NCI-H524 treated with DMSO at 0.1 percent for 48 hours (cell line): ENCODE data around the gene NLE1.
"Not testable (repeated sequence)": the region's sequence is repeated elsewhere in the genome, so short reads cannot be mapped to it uniquely, and the experiment has no call there.

Source experiments
- DNase-seq: peaks from one replicate; lab custom pipeline; 2025; lab: John Stamatoyannopoulos, UW

The NLE1 gene

DNA sequence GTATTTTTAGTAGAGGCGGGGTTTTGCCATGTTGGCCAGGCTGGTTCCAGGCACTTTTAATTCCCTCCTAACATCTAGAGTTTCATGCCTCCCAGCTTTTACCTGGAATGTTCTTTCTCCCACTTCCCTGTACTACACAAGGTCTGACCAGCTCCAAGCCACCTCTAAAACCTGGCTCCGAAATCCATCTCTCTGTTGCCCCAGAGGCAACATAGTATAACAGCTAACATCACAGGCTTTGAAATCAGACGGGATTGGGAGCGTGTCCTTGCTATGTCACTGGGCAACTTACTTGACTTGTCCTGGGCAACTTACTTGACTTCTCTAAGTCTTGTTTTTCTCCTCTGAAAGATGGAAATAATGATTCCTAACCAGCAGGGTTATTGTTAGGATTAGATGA is 20.7 kb upstream of the NLE1 start:
- no peak for DNase-seq

- no peak for DNase-seq
Observed at GRCh38 chr17:35161281-35161761, 19.2 kb upstream of the NLE1 start.

DNA sequence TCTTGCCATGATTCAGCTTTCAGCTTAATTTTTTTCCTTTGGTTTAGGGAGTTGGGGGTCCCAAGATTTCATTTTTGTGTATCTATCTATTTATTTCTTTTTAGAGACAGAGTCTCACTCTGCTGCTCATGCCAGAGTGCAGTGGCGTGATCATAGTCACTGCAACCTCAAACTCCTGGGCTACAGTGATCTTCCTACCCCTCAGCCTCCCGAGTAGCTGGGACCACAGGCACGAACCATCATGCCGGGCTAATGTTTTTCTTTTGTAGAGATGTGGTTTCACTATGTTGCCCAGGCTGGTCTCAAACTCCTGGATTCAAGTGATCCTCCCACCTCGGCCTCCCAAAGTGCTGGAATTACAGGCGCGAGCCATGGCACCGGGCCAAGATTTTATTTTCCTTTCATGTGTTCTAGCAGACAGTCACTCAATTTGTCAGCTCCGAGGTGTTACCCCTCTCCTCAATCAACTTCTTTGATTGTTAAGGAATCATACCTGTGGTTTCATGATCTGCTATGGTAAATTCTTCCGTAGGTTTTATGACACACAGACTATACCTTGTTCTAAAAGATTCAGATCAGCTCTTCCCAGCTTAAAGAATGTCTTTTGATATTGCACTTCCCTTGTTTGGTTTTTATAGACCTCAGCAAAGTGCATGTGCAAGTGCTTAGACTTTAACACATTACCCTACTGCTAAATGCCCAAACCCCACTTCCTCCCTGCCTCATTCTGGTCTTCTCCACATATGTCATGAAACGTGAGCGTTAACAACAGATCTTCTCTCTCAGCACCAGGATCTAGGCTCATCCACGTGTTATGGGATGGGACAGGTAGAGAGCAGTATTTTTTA is 18.5 kb upstream of the NLE1 start:
- no peak for DNase-seq

- DNase-seq = no peak
Observed at GRCh38 chr17:35159940-35160339, 17.8 kb upstream of the NLE1 start.

DNA sequence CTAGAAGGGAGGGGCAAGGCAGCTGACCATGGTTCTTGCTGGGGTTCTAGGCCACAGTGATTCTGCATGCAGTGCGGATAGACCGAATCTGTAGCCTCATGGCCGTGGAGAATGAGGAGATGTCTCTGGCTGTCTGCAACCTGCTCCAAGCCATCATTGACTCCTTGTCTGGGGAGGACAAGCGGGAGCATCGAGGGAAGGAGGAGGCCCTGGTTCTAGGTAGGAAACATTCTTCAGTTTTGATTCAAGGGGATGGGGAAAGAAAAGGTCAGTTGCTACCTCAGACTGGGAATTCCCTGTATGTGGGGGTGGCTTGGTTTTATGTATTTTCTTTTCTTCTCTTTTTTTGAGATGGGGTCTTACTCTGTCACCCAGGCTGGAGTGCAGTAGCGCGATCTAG is 13.1 kb upstream of the NLE1 start:
- no peak for DNase-seq

GRCh38 chr17:35154196-35155165 is 12.4 kb upstream of the NLE1 start:
- DNase-seq = no peak

- no peak for DNase-seq
Observed at GRCh38 chr17:35152421-35153140, 10.5 kb upstream of the NLE1 start.

- not testable (repeated sequence) for DNase-seq
Observed at GRCh38 chr17:35151080-35151479, 9.0 kb upstream of the NLE1 start.

DNA sequence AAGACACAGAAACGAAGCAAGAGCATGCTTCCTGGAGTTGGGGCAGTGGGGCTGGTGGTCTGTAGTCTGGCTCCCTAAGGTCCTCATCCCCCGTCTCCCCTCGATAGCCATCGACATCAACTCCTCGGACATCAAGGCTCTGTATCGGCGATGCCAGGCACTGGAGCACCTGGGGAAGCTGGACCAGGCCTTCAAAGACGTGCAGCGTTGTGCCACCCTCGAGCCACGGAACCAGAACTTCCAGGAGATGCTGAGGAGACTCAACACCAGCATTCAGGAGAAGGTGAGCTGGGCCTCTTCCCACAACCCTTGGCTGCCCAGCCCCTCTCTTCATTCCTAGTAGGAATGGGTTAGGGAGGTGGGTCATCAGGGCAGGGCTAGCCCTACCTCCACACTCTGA is 7.8 kb upstream of the NLE1 start:
- no peak for DNase-seq

DNA sequence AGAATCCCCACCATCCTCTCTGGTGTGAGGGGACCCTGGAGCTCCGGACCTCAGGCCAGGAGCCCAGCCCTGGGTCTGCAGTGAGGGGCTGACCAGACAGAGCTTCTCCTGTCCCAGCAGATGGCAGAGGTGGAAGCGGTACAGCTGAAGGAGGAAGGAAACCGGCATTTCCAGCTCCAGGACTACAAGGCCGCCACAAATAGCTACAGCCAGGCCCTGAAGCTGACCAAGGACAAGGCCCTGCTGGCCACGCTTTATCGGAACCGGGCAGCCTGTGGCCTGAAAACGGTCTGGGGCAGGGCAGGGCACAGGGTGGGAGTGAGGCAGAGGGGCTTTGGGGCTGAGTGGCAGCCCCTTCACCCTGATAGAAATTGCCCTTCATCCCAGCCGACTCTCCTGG is 6.0 kb upstream of the NLE1 start:
- DNase-seq = no peak

GRCh38 chr17:35147375-35147905 is 5.3 kb upstream of the NLE1 start, which contains the start of gene UNC45B:
Gene UNC45B (plus strand): TSS chr17:35147817. CDS start chr17:35148264, 447 bp downstream.
- no peak for DNase-seq

GRCh38 chr17:35146214-35146833 is 4.2 kb upstream of the NLE1 start:
- DNase-seq = no peak

DNA sequence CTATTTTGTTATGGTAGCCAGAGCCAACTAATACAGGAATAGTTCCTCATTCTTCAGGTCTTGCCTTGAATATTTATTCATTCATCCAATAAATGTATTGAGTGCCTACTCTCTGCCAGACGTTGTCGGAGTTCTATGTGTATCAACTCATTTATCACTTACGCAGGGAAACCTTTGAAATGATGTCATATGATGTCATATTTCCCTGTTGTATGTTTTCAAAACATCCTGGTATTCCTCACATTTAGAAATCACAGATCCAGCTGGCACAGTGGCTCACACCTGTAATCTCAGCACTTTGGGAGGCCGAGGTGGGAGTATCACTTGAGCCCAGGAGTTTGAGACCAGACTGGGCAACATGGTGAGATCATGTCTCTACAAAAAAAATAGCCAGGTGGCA is 2.7 kb upstream of the NLE1 start:
- no peak for DNase-seq

- DNase-seq = no peak
Observed at GRCh38 chr17:35142467-35142796, 329 bp upstream of the NLE1 start.

- no peak for DNase-seq
Observed at GRCh38 chr17:35138218-35138617, 3.9 kb downstream of the NLE1 start.

DNA sequence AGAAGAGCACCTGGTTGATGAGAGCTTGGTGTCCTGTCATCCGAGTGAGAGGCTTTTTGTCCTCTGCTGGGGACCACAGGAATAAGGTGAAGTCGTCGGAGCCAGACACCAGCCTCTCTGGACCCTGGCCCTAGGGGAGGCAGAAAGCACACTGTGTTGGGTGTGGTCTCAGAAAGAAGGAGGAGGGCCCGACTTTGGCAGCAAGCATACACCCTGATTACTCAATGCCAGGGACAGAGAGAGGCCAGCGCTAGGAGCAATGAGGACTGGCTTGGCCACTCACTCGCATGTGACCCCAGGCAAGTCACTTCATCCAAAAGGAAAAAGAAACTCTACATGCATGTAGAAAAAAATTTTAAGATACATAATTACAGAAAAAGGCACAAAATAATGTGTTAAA is 6.8 kb downstream of the NLE1 start:
- no peak for DNase-seq

DNA sequence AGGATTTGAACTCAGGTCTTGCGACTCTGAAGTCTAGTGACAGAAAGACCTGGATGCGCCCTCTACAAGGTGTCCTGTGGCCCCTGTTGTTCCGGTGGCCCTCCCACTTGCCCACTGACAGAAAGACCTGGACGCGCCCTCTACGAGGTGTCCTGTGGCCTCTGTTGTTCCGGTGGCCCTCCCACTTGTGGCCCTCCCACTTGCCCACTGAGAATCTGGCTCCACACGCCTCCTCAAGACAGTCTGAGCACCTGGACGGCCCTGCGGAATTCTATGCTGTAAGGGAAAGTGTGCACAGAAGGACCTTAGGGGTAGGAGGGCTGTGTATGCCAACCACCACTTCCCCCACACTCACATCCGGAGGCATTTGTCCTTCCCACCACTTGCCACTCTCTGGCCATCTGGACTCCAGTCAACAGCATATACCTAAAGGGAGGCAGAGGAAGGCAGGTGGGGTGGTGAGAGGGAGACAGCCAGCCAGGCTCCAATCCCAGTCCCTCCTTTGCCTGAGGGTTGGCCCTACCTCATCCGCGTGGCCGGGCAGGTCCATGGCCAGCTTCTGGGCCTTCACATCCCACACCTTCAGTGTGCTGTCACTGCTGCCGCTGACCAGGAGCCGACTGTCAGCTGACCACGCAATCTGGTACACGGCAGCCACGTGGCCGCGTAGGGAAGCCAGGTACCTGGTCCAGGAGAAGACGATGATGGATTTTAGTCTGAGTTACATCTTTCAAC is 9.1 kb downstream of the NLE1 start:
- DNase-seq = peak; percentile 6

DNA sequence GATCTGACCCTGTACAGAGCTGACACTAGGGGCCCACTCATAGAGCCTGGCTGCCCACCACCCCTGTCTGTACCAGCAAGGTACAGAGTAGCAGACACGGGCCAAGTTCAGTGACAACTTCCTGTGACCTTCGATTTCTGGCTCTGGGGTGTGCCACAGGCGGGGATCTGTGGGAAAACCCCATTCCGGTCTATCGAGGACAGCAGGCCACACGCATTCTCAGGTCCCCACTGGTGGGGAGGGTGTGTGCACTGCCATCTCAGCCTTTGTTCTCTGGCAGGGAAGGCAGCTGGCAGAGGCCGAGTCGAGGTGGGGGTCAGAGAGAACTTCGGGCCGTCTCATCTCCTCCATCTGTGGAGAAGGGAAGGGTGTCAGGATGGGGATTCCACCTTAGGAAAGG is 10.0 kb downstream of the NLE1 start:
- DNase-seq = no peak

DNA sequence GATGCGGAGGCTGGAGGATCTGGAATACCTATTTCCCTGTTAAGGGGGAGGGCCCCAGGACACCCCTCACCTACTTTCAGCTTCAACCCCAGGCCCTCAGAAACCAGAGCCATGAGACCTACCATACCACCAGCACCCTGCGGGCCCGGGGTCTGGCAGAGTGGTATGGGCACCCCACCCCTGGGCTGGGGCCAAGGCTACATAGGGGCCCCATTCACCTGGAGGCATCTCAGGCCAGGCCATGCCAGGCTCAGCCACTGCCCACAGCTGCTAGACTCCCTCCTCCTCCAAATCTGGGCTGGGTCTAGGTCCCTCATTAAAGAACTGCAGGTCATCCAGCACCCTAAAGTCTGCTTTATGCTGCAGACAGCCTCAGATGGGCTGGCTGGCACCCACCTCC is 11.7 kb downstream of the NLE1 start:
- DNase-seq = no peak

DNA sequence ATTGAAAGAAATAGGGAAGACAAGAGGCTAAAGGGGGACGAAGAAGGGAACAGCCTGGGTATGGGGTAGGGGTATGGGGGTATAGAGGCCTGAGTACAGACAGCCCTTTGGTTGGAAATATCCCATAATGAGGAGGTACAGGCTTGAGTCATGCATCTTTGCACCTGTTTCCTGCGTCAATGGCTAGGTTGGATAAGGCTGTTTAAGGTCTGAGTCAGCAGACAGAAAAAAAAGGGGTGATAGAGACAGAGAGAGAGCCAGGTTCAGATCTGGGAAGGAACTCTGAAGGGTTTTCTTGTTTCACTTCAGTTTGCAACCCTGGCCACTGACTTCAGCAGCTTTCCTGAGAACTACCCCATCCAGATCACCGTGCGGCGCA is 12.1 kb downstream of the NLE1 start:
- DNase-seq = no peak
